Skin of body (tissue), 2 donors: ENCODE data around the gene SMYD5. TPM values are rescaled to one million over a fixed set of nuclear protein-coding genes. Genes with fewer than 3 reads are reported as not detected.
"Not testable (repeated sequence)": the region's sequence is repeated elsewhere in the genome, so short reads cannot be mapped to it uniquely, and the experiment has no call there.

ENCODE experiments used
- DNase-seq: peaks from one replicate; lab custom pipeline; 2025; lab: John Stamatoyannopoulos, UW
- total RNA-seq: library from RNA; depleted of rRNA; stranded (reverse); fragments of >200 nt; gene quantifications from one replicate; pipeline ENCODE4 v1.2.3, GENCODE V29; 2014

Gene SMYD5
- total RNA-seq, 1 donor from 2014 or later, result 15.3 TPM

DNA sequence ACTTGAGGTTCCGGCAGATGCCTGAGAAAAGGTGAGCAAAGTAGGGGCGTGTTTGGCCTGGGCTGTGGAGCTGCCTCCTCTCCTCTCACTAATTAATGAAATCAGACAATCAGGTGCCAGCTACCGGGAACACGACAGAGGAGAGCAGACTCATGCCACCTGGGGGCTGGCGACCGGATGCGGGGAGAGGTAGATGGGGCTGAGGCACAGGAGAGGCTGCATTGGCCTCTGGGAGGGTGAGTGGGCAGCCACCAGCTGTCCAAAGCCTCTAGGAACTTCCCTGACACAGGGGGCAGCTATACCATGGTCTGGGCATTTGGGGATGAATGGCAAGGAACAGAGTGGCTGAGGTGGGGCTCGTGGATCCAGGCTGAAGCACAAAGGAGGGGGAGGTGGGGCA, 45.2 kb downstream of the SMYD5 start:
- no peak for DNase-seq

DNA sequence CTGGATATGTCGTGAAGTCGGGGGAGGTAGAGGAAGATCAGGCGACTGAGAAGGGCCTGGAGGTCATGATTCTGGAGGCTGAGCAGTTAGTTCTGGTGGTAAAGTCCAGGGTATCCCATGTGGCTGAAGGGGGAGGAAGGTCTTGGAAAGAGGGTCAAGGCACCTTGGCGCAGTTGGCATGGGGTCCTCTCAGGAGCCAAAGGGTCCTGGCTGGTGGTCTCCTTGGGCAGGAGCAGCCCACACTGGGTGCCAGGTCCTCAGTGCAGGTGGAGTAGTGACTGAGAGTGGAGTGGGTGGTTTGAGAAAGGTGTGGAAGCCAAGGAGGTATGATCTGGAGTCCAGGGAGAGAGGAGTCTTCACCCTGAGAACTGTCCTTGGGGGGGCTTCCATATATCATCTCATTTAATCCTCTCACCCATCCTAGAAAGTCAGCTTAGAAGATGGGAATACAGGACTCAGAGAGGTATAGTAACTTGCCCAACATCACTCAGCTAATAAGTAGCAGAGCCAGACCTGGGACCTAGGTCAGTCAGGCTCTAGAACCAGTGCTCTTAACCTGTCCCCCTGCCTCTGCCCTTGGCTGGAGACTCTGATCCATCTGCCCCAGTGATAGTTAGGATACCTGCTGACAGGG, 45.8 kb downstream of the SMYD5 start:
- no peak for DNase-seq

DNA sequence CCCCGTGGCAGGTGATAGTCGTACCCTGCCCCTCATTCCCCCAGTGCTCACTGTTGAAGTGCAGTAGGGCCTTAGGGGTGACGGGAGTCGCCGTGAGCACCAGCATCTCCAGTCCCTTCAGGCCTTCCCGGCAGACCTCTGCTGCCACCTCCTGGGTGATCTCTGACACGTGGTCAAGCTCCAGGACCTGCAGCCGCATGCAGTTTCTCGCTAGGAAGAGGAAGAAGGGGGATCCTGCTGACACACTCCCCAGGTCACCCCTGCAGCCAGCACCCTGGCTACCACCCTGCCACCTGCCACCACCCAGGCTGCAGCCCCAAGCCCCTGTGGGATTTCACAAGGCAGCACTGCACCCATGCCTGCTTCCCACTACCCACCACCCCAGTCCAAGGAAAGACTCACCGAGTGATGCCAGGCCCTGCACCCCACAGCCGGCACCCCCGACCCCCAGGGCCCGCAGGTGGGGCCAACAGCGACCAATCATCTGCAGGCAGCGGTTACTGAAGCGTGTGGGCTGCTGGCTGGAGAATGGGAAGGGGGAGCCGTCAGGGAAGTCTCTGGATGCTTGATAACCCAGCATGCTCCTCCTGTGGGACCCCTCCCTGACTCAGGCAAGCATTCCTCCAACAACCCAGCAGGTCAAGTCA, 46.4 kb downstream of the SMYD5 start:
- no peak for DNase-seq

DNA sequence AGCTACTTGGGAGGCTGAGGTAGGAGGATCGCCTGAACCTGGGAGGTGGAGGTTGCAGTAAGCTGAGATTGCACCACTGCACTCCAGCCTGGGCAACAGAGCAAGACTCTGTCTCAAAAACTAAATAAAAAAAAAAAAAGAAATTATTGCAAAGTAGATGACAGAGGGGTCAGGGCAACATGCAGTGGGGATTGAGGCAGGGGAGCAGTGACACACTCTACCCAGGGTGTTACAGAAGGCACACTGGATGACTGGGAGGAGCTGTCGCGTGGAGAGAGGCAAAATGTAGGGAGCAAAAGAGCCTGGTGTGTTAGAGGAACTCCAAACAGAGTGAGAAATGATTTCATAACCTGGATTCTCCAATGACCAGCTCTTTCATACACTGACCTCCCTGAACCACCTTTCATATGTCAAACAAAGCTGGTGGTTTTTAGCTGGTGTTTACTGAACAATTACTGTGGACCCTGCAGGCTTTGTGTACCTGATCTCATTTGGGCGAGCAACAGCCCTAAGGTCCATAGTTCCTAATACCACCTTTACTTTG, 48.1 kb downstream of the SMYD5 start:
- no peak for DNase-seq

DNA sequence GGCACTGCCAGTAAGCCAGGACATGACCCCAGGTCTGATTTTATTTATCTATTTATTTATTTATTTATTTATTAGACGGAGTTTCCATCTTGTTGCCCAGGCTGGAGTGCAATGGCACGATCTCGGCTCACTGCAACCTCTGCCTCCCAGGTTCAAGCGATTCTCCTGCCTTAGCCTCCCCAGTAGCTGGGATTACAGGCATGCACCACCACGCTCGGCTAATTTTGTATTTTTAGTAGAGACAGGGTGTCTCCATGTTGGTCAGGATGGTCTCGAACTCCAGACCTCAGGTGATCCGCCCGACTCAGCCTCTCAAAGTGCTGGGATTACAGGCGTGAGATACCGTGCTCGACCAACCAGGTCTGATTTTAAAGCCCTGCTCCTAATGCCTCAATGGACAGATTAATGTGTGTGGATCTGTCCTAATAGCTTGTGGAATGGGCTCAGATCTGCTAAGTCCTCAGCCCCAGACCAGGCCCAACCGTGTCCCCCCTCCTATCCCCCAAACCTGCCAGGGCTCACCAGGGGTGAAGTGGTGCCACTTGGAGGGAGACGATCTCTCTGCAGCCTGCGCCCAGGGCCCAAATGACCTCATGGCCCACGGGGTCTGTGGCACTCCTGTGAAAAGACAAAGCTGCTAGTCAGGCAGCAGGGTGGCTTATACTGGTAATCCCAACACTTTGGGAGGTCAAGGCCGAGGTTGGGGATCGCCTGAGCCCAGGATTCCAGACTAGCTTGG, 48.8 kb downstream of the SMYD5 start:
- DNase-seq, result not testable (repeated sequence)

DNA sequence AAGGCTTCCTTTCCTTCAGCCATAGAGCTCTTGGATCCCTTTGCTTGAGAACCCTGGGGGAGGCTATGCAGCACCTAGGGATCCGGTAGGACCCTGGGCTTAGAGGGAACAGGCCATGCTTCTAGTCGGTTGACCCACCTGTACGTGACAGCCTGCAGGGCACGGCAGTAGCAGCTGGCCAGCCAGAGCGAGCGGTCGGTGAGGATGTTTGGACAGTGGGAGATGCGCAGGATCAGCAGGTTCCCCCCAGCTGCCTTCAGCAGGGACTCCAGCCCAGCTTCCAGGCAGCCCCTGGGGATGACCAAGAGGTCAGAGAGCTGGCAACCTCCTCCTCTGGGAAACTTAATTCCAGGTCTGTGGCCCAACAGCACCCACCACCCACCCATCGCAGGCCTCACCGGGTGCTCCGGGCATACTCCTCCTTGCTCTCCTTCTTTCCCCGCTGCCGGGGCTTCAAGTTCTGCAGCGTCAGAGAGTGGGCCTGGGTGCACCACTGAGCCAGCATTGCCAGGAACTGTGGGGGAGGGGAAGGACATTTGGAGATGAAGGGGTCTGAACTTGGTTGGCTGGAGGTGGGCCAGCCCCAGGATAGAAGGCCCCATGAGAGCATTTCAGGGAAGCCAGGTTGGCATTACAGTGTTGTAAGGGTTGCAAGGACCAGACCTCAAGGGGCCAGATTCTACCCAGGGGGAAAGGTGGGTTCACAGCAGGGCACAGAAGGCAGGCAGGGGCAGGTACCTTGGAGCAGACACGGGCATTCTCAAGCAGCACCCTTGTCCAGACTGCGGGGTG, 49.7 kb downstream of the SMYD5 start:
- no peak for DNase-seq

DNA sequence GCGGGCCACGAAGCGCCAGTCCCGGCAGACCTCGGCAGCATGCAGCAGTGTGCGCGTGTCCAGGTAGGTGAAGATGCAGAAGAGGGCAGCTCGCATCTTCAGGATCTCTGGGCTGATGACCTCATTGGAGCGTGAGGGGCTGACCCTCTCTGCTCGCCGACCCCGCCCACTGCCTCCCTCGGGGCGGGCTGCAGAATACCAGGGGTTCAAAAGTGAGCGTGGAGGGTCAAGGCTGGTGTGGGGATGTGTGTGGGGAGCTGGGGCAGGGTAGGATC, 50.2 kb downstream of the SMYD5 start:
- no peak for DNase-seq

DNA sequence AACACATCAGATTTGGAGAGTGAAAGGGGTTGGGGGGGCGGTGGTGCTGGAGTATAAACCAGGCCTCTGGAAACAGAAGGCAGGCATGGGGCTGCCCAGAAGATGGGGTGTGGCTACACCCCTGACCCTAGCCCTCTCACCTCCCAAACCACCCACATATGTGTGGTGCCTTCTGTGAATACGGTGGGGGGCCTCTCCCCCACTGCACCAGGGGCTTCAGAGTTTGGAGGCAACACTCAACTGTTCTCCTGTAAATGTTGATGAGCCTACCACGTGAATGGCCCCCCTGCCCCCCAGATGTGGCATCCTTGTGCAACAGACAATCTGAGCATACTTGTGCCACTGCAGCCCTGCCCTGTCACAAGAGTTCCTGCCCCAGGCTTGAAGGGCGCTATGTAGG, 50.7 kb downstream of the SMYD5 start:
- no peak for DNase-seq

DNA sequence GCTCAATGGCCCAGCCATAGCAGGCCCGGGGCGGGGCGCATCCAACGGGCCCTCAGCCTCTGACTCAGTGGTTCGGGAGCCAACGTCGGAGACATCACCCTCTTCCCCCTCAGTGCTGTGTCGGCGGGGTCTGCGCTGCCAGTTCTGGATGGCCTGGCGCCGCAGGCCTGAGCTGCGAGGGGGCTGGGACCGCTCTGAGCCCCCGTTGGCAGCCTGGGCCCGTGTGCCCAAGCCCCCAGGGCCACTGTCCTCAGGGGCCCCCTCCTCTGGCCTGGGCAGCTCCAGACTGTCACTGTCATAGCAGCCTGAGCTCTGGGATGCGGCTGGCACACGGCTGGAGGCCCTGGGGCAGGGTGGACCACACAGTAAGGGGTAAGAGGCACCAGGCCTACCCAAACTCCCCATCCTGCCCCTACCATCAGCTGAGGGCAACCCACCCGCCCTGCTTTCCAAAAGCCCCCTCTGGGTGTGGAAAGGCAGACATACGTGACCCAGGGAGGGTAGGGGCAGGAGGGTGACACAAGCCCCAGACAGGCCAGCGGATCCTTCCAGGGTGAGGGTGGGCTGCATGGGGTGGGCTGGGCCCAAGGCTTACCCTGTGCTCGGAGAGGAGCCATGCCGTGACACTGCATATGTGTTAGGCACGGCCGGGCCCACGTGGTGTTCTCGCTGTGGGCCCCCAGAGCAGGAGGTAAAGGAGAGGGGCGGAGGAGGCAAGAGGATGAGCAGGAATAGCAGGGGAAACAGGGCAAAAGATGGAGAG, 51.4 kb downstream of the SMYD5 start:
- no peak for DNase-seq

DNA sequence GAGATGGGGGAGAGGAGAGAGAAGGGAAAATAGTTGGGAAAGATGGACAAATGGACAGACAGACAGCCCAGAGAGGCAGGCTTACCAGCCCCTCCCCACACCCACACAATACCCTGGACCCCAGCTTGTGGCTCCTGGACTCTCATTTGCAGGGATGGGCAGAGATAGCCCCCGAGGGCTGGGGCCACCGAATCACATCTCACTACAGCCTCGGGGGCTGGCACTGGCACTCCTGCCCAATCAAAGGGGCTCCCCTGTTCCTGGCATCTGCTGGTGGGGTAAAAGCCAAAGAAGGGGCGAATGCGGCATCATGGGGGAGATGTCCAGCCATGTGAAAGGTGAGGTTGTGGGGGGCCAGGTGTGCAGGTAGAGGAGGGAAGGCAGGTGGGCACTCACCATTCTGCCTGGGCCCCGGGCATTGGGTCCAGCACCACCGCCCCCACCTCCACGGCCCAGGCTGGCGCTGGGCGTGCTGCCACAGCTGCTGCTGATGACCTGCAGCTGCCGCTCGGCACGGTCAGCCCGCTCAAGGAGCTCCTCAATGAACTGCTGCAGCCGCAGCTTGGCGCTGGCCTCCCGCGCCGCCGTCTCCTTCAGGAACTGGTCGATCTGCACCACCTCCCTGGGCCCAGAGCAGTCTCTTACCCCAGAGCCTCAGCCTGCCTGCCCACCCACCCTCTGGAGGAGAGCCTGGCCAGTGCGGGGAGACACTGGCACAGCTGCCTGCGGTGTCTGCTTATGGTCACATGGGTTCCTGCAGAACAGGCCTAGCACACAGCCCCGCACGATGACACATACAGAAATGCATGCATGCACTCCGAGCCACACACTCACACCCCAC, 52.2 kb downstream of the SMYD5 start:
- DNase-seq, result no peak

DNA sequence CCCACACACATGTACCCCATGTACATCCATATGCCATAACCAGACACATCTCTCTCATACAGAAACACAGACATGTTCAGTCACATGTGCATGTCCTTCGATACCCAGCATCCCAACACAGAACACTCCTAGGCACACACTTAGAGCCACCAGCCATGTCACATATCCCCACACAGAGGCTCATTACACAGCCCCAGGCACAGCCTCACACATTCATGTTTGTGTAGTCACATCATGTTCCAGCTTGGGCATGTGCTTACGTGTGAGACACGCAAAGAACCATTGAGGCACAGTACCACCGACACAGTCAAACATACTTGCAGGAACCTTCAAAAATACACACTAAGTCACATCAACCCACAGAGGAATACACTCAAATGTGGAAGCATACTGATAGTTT, 53.0 kb downstream of the SMYD5 start:
- no peak for DNase-seq

DNA sequence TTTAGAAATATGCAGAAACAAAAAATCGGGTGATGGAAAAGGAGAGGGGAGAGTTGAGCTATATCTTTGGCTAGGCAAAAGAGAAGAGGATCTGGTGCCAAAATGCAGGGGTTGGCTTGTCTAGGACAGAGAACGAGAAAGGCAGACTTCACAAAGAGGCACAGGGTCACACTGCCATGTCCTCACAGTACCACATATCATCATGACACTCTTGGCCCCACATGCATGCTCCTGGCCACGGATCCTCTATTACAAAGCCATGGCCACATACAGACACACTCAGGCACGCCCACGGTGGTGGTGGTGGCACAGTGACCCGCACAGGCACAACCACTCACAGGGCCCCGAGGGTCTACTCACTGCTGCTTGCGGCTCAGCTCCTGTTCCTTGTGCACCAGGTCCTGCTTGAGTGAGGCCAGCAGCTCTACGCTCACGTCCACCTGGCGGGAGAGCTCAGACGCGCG, 54.4 kb downstream of the SMYD5 start:
- no peak for DNase-seq

DNA sequence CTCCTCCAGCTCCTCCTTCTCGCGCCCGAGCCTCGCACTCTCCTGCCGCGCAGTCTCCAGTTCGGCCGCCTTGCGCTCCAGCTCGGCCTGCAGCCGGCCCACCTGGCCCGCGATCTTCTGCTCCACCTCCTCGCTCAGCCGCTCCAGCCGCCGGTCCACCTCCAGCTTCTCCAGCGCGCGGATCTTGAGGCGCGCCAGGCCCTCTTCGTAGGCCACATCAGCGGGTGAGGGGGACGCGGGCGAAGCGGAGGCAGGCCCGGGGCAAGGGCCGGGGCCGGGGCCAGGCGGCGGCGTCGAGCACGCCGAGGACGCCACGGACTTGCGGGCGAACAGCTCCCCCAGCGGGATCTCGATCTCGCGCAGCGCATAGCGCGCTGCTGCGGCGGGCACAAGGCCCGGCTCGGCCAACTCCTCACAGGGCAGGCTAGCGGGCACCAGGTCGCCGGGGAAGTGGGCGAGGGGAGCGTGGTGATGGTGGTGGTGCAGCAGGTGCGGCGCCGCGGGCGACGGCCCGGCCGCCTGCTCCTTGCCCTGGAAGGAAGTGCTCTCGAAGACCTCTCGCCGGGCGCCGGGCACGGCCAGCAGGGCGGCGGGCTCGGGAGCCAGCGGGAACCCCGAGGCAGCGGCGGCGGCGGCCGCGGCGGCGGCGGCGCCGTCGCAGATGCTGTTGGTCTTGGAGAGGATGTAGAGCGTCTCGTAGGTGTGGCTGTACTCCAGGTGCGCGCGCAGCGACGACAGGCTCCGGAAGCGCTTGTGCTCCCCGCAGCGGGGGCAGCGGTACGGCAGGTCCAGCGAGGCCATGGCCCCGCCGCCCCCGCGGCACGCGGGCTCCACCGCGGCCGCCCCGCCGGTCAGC, 55.0 kb downstream of the SMYD5 start:
- no peak for DNase-seq

DNA sequence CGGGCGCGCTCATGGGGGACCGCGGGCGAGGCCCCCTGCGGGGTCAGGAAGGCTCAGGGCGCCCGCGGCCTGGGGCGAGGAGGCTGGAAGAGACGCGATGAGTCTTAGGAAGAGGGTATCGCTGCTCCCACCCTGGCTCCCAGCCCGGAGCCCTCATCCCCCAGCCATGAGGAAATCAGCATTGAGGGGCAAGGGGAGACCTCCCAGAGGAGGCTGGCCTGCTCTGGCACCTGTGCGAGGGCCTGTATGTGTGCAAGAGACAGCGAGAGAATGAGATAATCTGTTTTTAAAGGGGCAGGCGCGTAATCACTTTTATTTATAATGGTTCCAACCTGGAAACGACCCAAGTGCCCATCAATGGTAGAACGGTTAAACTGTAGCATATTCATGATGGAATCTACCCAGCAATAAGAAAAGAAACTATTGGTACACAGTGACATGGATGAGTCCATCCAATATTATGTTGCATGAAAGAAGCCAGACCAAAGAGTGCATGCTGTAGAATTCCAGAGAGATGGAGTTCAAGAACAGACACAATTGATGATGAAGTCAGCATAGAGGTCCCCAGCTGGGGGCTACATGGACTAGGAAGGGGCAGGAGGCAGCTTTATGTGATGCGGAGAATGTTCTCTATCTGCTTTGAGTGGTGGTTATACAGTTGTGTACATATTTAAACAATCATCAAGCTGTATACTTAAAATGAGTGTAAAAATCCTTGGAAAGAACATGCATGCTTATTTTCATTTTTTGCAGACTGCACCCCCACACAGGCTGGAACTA, 55.8 kb downstream of the SMYD5 start:
- DNase-seq, result no peak

DNA sequence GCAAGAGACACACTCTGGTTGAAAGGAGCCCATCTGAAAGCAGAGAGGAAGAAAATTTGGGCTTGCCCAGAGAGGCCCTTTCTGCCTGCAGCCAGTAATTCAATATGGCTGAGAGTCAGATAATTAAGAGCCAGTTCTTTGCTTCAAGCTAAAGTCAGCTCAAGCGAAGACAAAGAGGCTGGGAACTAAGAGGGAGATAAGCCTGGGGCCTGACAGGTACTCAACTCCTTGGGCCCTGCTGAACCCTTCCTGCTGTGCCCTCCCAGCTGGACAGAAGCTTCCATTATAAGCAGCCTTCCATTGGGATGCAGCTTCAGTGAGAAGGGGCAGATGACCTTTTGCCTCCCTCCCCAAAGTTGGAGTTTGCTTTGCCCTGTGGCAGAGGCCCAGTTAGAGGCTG, 58.2 kb downstream of the SMYD5 start:
- no peak for DNase-seq
